H1 (cell line): Measurements from ENCODE around the gene NLRC3. TPM values are rescaled to one million over a fixed set of nuclear protein-coding genes. Genes with fewer than 3 reads are reported as not detected.
"Not testable (repeated sequence)": the region's sequence is repeated elsewhere in the genome, so short reads cannot be mapped to it uniquely, and the experiment has no call there.

Source experiments
- CTCF ChIA-PET: fragments of 300-600 bp; sonication (Branson Sonifier 250); formaldehyde crosslinking; loops from one replicate; lab custom pipeline; 2021; ENCODE audit not compliant: partially characterized antibody; lab: Charles Lee
- POLR2A ChIA-PET: fragments of 300-600 bp; sonication (Branson Sonifier 250); formaldehyde crosslinking; loops from one replicate; lab custom pipeline; 2021; ENCODE audit warnings: inconsistent platforms; ENCODE audit not compliant: partially characterized antibody; lab: Charles Lee
- DNase-seq, 2 experiments: peaks; one replicate each; pipeline versions ENCODE4 v3.0.0 to v3.0.0-alpha.2; 2010 to 2022; ENCODE audit warnings: low spot score in 2 of 2, low read depth in 1 of 2, mixed read lengths in 1 of 2
- FAIRE-seq: peaks from 2 replicates; lab custom pipeline; 2011; peaks lifted over from hg19 to GRCh38; lab: Jason Lieb, UNC
- H2AFZ ChIP-seq: 2 replicates; pipeline ENCODE4 v1.8.1; 2012; ENCODE audit warnings: low read length, inconsistent platforms
- H2AK5ac ChIP-seq: 2 replicates; pipeline ENCODE4 v1.6.1; 2013; ENCODE audit warnings: low read depth, low read length
- H2BK120ac ChIP-seq: replicated peaks from 2 replicates; pipeline ENCODE3; 2013; ENCODE audit warnings: low read depth, low read length, inconsistent platforms
- H2BK12ac ChIP-seq: 2 replicates; pipeline ENCODE4 v1.6.1; 2013; ENCODE audit warnings: low read depth, low read length
- H2BK15ac ChIP-seq: 2 replicates; pipeline ENCODE4 v1.6.1; 2013; ENCODE audit warnings: low read length
- H2BK20ac ChIP-seq: 2 replicates; pipeline ENCODE4 v1.6.1; 2013; ENCODE audit warnings: low read length
- H2BK5ac ChIP-seq: 2 replicates; pipeline ENCODE4 v1.6.1; 2013; ENCODE audit warnings: low read depth, low read length
- H3K14ac ChIP-seq: 2 replicates; pipeline ENCODE4 v1.6.1; 2013; ENCODE audit warnings: inconsistent platforms; ENCODE audit not compliant: insufficient read length
- H3K18ac ChIP-seq: 2 replicates; pipeline ENCODE4 v1.6.1; 2013; ENCODE audit warnings: low read length; ENCODE audit errors: extremely low read depth
- H3K23ac ChIP-seq: 2 replicates; pipeline ENCODE4 v1.6.1; 2013; ENCODE audit warnings: inconsistent platforms; ENCODE audit not compliant: insufficient read length
- H3K23me2 ChIP-seq: 2 replicates; pipeline ENCODE4 v1.6.1; 2013; ENCODE audit warnings: low read depth, low read length
- H3K27ac ChIP-seq: 2 replicates; pipeline ENCODE4 v1.6.1; 2011; ENCODE audit warnings: low read depth, low read length, inconsistent platforms
- H3K27me3 ChIP-seq, 4 experiments: replicated peaks in 1 of 4; 1 replicate in 1 of 4; 2 replicates in 3 of 4; pipeline versions ENCODE4 v1.6.1 to v1.8.1; 2011 to 2013; ENCODE audit warnings: low read length in 3 of 4, mild to moderate bottlenecking in 3 of 4, inconsistent platforms in 2 of 4, mixed read lengths in 2 of 4, moderate library complexity in 1 of 4; ENCODE audit not compliant: control insufficient read depth in 3 of 4, insufficient read depth in 3 of 4; ENCODE audit errors: extremely low read depth in 1 of 4
- H3K36me3 ChIP-seq, 4 experiments: 2 replicates each; pipeline versions ENCODE4 v1.6.1 to v1.8.1; 2011 to 2013; ENCODE audit warnings: mild to moderate bottlenecking in 4 of 4, low read length in 3 of 4, moderate library complexity in 2 of 4, control low read depth in 1 of 4, inconsistent platforms in 1 of 4; ENCODE audit not compliant: insufficient read depth in 4 of 4, control insufficient read depth in 2 of 4
- H3K4ac ChIP-seq: replicated peaks from 2 replicates; pipeline ENCODE3; 2013; ENCODE audit warnings: low read length, low read depth, mixed read lengths, inconsistent platforms; ENCODE audit not compliant: insufficient read length
- H3K4me1 ChIP-seq, 4 experiments: replicated peaks in 1 of 4; 1 replicate in 1 of 4; 2 replicates in 3 of 4; pipeline versions ENCODE4 v1.6.1 to v1.8.1; 2011 to 2013; ENCODE audit warnings: low read length in 3 of 4, inconsistent platforms in 2 of 4, mixed read lengths in 1 of 4; ENCODE audit not compliant: insufficient read depth in 4 of 4, control insufficient read depth in 3 of 4
- H3K4me2 ChIP-seq, 2 experiments: 2 replicates each; pipeline versions ENCODE4 v1.6.1 to v1.8.1; 2011 to 2013; ENCODE audit warnings: low read depth in 2 of 2, low read length in 2 of 2, control low read depth in 1 of 2, inconsistent platforms in 1 of 2, mild to moderate bottlenecking in 1 of 2; ENCODE audit not compliant: insufficient read depth in 1 of 2
- H3K4me3 ChIP-seq, 4 experiments: fragments of 200-600, 300-600 bp in 1 of 4; sonication (generic), shearing (Covaris generic), sonication (Bioruptor Twin) in 1 of 4; 2 replicates each; pipeline versions ENCODE4 v1.5.1 to v1.8.1; 2011 to 2016; ENCODE audit warnings: low read length in 4 of 4, low read depth in 3 of 4, control low read depth in 2 of 4, inconsistent platforms in 2 of 4, mild to moderate bottlenecking in 2 of 4, mixed read lengths in 1 of 4, moderate library complexity in 1 of 4; ENCODE audit not compliant: insufficient read depth in 2 of 4; ENCODE audit errors: extremely low read depth in 1 of 4
- H3K56ac ChIP-seq: replicated peaks from 2 replicates; pipeline ENCODE3; 2013; ENCODE audit warnings: low read depth, mild to moderate bottlenecking, mixed read lengths, low read length, inconsistent platforms; ENCODE audit not compliant: insufficient read length
- H3K79me1 ChIP-seq: 2 replicates; pipeline ENCODE4 v1.6.1; 2013; ENCODE audit warnings: low read depth, low read length, control low read depth
- H3K79me2 ChIP-seq, 2 experiments: 2 replicates each; pipeline versions ENCODE4 v1.6.1 to v1.8.1; 2012 to 2013; ENCODE audit warnings: low read length in 2 of 2, mild to moderate bottlenecking in 2 of 2, inconsistent platforms in 1 of 2; ENCODE audit not compliant: insufficient read depth in 2 of 2, control insufficient read depth in 1 of 2
- H3K9ac ChIP-seq, 4 experiments: replicated peaks in 1 of 4; 1 replicate in 1 of 4; 2 replicates in 3 of 4; pipeline versions ENCODE4 v1.6.1 to v1.8.1; 2011 to 2013; ENCODE audit warnings: low read depth in 3 of 4, low read length in 3 of 4, control low read depth in 2 of 4, mild to moderate bottlenecking in 2 of 4, moderate library complexity in 2 of 4, inconsistent platforms in 1 of 4; ENCODE audit errors: extremely low read depth in 1 of 4
- H3K9me3 ChIP-seq, 2 experiments: 2 replicates each; pipeline versions ENCODE4 v1.6.1 to v1.8.1; 2012 to 2013; ENCODE audit warnings: mild to moderate bottlenecking in 2 of 2, moderate library complexity in 2 of 2, control low read depth in 1 of 2, inconsistent platforms in 1 of 2, low read depth in 1 of 2, low read length in 1 of 2, mixed read lengths in 1 of 2; ENCODE audit not compliant: insufficient read depth in 2 of 2
- H4K20me1 ChIP-seq, 2 experiments: replicated peaks in 1 of 2; 2 replicates each; pipeline versions ENCODE3 to v1.8.1; 2011 to 2013; ENCODE audit warnings: inconsistent platforms in 2 of 2, low read length in 2 of 2, mild to moderate bottlenecking in 1 of 2; ENCODE audit not compliant: insufficient read depth in 2 of 2, control insufficient read depth in 1 of 2
- H4K5ac ChIP-seq: 2 replicates; pipeline ENCODE4 v1.6.1; 2013; ENCODE audit warnings: low read length, low read depth, mixed read lengths, inconsistent platforms; ENCODE audit not compliant: insufficient read length
- H4K8ac ChIP-seq: 2 replicates; pipeline ENCODE4 v1.8.0; 2013; ENCODE audit warnings: mild to moderate bottlenecking, moderate library complexity, low read length, inconsistent platforms; ENCODE audit not compliant: insufficient read depth; ENCODE audit errors: extremely low read depth
- H4K91ac ChIP-seq: replicated peaks from 2 replicates; pipeline ENCODE3; 2013; ENCODE audit warnings: low read length, mixed read lengths, inconsistent platforms; ENCODE audit not compliant: insufficient read length
- CTCF ChIP-seq, 3 experiments: IDR thresholded peaks; 1 replicate in 2 of 3; 2 replicates in 1 of 3; pipeline versions ENCODE4 v1.5.1 to v1.6.1; 2011; ENCODE audit warnings: low read length in 3 of 3, mild to moderate bottlenecking in 3 of 3, inconsistent platforms in 2 of 3, low read depth in 1 of 3, moderate library complexity in 1 of 3; ENCODE audit not compliant: insufficient read depth in 1 of 3; ENCODE audit errors: control extremely low read depth in 1 of 3
- EGR1 ChIP-seq: IDR thresholded peaks from 2 replicates; pipeline ENCODE4 v1.6.1; 2011; ENCODE audit warnings: low read depth, low read length, borderline replicate concordance
- RAD21 ChIP-seq, 2 experiments: IDR thresholded peaks in 1 of 2; conservative IDR thresholded peaks in 1 of 2; 2 replicates each; pipeline ENCODE4 v1.6.1; 2011; ENCODE audit warnings: low read depth in 2 of 2, low read length in 2 of 2, improper control_type of control experiment in 1 of 2, inconsistent platforms in 1 of 2, mild to moderate bottlenecking in 1 of 2, moderate library complexity in 1 of 2
- WGBS, 2 experiments: shearing (Covaris generic) in 1 of 2; methylation state at CpG; one replicate each; pipeline versions ENCODE4 v1.1.6 to v1.1.7; 2013 to 2015; ENCODE audit warnings: low lambda C conversion rate in 2 of 2, mixed read lengths in 2 of 2, inconsistent platforms in 1 of 2, low coverage in 1 of 2, missing lambda C conversion rate in 1 of 2; ENCODE audit not compliant: insufficient replicate concordance in 2 of 2, insufficient coverage in 1 of 2, insufficient read length in 1 of 2; ENCODE audit errors: extremely low coverage in 1 of 2, missing lambda C conversion rate in 1 of 2; 5-methylcytosine and 5-hydroxymethylcytosine counted together
- polyA plus RNA-seq, 7 experiments: library from polyadenylated mRNA; depleted of rRNA in 3 of 7; stranded (reverse) in 5 of 7; unstranded in 2 of 7; fragments of >200 nt in 5 of 7; fragments of 200-250 nt in 2 of 7; gene quantifications; 1 replicate in 5 of 7; 2 replicates in 1 of 7; 4 replicates in 1 of 7; pipeline versions ENCODE4 v1.2.1 to v1.2.3, GENCODE V29; 2011 to 2013; ENCODE audit warnings: missing spikeins in 2 of 7, mixed read lengths in 2 of 7
- total RNA-seq: library from RNA; stranded (reverse); fragmentation: NEBNext Ultra II Directional; extraction: Animal tissue kit (Norgen Biotek cat#: 25700); gene quantifications from 2 replicates; pipeline ENCODE4 v1.2.1, GENCODE V29; 2021

NLRC3 gene
- total and polyA plus RNA-seq, 2 of the 8 experiments (the other 6 are each of a cell fraction or from before 2014, with no cell fraction given) = 0.18 to 0.20 TPM

- H2AK5ac ChIP-seq, H3K79me2 ChIP-seq, H3K27ac ChIP-seq, H2BK5ac ChIP-seq, H3K9ac ChIP-seq, H3K4me2 ChIP-seq, H4K20me1 ChIP-seq, H2BK12ac ChIP-seq, H3K4me3 ChIP-seq, H3K27me3 ChIP-seq, H4K91ac ChIP-seq, H3K9me3 ChIP-seq, H3K14ac ChIP-seq, H3K4ac ChIP-seq, H3K23ac ChIP-seq, H2BK20ac ChIP-seq, POLR2A ChIA-PET, H3K4me1 ChIP-seq, H4K5ac ChIP-seq, H3K79me1 ChIP-seq, H3K23me2 ChIP-seq, H2AFZ ChIP-seq, H3K56ac ChIP-seq, H3K18ac ChIP-seq, H2BK15ac ChIP-seq, H2BK120ac ChIP-seq, H4K8ac ChIP-seq, FAIRE-seq: not testable (repeated sequence)
- CTCF ChIA-PET = interaction anchor here (0.7 to 3.5 kb wide), 16 partner anchors 8 to 808 kb away, joined by 3 to 15 read pairs (median 3); no protein-coding TSS in a partner anchor
- DNase-seq = peak; percentile 13 to 89
- TF ChIP-seq RAD21 (IDR thresholded peaks at IDR 0.05 in 1 of 2, conservative IDR thresholded peaks at IDR 0.05 in 1 of 2; ENCODE audit: low read depth in 2 of 2, low read length in 2 of 2) (peak; percentile 75 to 76), CTCF (IDR thresholded peaks at IDR 0.05; ENCODE audit: control extremely low read depth in 1 of 3, insufficient read depth in 1 of 3, low read depth in 1 of 3, low read length in 3 of 3) (peak; percentile 45 to 63 (median 62)), EGR1 (peak; percentile 27; the same call in 1 of the 2 replicates)
- 83% methylated on average over 12 of the region's 12 CpGs; no CpG with 5 or more reads in 1 of the 2 experiments for WGBS, 2 experiments
- H3K36me3 ChIP-seq = peaks cover 3 to 29% (median 15%) of the 10 kb centered on the region in 4 experiments
Observed at GRCh38 chr16:3527216-3527829, 49.9 kb downstream of the NLRC3 start.
